Nephron progenitor cell (in vitro differentiated cells): ENCODE results near the gene SDR39U1.

Experiments
- DNase-seq: peaks from one replicate; pipeline ENCODE4 v3.0.0; 2021
- H3K27ac Mint-ChIP-seq: 2 replicates; pipeline ENCODE4 v1.8.0; 2021; ENCODE audit warnings: mild to moderate bottlenecking, moderate library complexity, mixed read lengths
- H3K27me3 Mint-ChIP-seq: 2 replicates; pipeline ENCODE4 v1.8.0; 2021; ENCODE audit warnings: mild to moderate bottlenecking, low read depth, mixed read lengths; ENCODE audit not compliant: poor library complexity
- H3K36me3 Mint-ChIP-seq: 2 replicates; pipeline ENCODE4 v1.8.0; 2021; ENCODE audit warnings: low read depth, mixed read lengths
- H3K4me1 Mint-ChIP-seq: 2 replicates; pipeline ENCODE4 v1.8.0; 2021; ENCODE audit warnings: mixed read lengths
- H3K4me3 Mint-ChIP-seq: 2 replicates; pipeline ENCODE4 v1.8.0; 2021; ENCODE audit warnings: mild to moderate bottlenecking, moderate library complexity, mixed read lengths
- H3K9me3 Mint-ChIP-seq: 2 replicates; pipeline ENCODE4 v1.8.0; 2021; ENCODE audit warnings: mild to moderate bottlenecking, moderate library complexity, mixed read lengths
- TF ChIP-seq, protein P1 (sequence below): fragments of 200-600 bp; sonication (generic); IDR thresholded peaks from 2 replicates; pipeline ENCODE4 v1.5.0; 2021; ENCODE audit warnings: antibody characterized with exemption

SDR39U1 gene

DNA sequence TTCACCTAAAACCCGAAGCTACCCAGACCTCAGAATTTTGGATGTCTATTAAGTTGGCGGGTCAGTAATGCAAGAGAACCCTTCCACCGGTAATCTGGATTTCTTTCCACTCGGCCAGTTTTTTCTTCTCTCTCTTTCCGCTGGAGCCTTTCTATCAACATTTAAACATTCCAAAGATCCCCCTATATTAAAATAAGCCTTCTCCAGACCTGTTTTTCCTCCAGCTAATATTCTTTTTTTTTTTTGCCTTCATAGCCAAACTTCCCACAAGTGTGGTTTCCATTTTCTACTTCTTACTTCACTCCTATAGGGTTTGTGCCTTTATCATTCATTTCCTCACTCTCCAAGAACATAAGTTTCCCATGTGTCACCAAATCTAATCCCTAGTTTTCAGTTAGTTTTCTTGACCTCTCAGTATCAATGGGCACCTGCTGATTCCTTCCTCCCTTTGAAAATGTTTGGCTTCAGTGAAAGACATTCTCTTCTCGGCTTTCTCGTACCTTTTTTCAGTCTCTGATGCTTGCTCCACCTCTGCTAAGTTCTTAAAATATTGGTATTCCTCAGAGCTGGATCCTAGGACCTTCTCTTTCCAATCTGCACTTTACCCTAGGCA lies 583 bp upstream of the SDR39U1 start:
- H3K4me3 Mint-ChIP-seq = peak overlapping the region; percentile 94
- peak overlapping the region; percentile 100 for H3K27ac Mint-ChIP-seq
- TF ChIP-seq, protein P1, sequence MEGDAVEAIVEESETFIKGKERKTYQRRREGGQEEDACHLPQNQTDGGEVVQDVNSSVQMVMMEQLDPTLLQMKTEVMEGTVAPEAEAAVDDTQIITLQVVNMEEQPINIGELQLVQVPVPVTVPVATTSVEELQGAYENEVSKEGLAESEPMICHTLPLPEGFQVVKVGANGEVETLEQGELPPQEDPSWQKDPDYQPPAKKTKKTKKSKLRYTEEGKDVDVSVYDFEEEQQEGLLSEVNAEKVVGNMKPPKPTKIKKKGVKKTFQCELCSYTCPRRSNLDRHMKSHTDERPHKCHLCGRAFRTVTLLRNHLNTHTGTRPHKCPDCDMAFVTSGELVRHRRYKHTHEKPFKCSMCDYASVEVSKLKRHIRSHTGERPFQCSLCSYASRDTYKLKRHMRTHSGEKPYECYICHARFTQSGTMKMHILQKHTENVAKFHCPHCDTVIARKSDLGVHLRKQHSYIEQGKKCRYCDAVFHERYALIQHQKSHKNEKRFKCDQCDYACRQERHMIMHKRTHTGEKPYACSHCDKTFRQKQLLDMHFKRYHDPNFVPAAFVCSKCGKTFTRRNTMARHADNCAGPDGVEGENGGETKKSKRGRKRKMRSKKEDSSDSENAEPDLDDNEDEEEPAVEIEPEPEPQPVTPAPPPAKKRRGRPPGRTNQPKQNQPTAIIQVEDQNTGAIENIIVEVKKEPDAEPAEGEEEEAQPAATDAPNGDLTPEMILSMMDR = no peak
- H3K36me3 Mint-ChIP-seq = peaks cover 43% of the 10 kb centered on the region
- peaks cover 4% of the 10 kb centered on the region for H3K9me3 Mint-ChIP-seq
- peaks cover 14% of the 10 kb centered on the region for H3K27me3 Mint-ChIP-seq
- no peak for DNase-seq
- peaks cover 30% of the 10 kb centered on the region for H3K4me1 Mint-ChIP-seq

DNA sequence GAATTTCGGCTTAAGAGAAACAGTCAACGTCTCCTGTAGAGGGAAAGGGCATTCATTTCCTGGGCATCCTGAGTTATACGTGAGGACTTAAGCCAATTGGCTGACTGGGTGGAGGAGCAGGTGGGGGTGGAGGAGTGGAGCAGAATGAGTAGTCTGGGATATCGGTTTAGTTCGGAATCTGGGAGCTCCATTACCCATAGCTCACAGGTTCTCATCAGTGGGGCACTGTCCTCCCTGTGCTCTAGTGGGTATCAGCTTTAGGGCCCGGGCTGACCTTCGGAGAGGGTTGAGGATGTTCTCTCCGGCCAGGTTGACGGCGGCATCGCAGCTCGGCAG lies 704 bp downstream of the SDR39U1 start:
- no peak for DNase-seq
- H3K36me3 Mint-ChIP-seq = peaks cover 43% of the 10 kb centered on the region
- TF ChIP-seq, protein P1 = no peak
- H3K4me3 Mint-ChIP-seq = peak overlapping the region; percentile 94
- peaks cover 38% of the 10 kb centered on the region for H3K4me1 Mint-ChIP-seq
- no peaks in the 10 kb centered on the region for H3K9me3 Mint-ChIP-seq
- peak overlapping the region; percentile 100 for H3K27ac Mint-ChIP-seq
- peaks cover 14% of the 10 kb centered on the region for H3K27me3 Mint-ChIP-seq

DNA sequence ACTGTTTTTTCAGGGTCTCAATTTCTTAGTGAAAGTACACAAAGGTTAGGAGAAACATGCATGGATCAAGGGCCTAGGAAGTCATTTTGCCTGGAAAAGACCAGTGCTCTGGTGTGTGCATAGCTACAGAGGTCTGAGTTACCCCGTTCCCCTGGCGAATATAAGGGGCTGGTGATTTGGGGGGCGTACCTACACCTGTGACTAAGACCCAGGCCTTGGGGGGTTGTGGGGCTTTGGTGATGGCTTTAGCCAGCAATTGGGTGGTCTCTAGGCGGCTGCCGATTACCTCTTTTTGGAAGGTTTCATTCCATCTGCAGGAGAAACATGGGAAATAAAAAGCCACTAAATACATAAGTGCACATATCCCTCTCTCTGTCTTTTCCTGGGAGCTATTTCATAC lies 1.1 kb downstream of the SDR39U1 start:
- TF ChIP-seq, protein P1 = no peak
- Mint-ChIP-seq H3K9me3 (no peaks in the 10 kb centered on the region), H3K27me3 (peaks cover 12% of the 10 kb centered on the region), H3K4me1 (peaks cover 42% of the 10 kb centered on the region), H3K27ac (peak overlapping the region; percentile 100), H3K4me3 (peak overlapping the region; percentile 94), H3K36me3 (peaks cover 47% of the 10 kb centered on the region)
- DNase-seq = no peak

DNA sequence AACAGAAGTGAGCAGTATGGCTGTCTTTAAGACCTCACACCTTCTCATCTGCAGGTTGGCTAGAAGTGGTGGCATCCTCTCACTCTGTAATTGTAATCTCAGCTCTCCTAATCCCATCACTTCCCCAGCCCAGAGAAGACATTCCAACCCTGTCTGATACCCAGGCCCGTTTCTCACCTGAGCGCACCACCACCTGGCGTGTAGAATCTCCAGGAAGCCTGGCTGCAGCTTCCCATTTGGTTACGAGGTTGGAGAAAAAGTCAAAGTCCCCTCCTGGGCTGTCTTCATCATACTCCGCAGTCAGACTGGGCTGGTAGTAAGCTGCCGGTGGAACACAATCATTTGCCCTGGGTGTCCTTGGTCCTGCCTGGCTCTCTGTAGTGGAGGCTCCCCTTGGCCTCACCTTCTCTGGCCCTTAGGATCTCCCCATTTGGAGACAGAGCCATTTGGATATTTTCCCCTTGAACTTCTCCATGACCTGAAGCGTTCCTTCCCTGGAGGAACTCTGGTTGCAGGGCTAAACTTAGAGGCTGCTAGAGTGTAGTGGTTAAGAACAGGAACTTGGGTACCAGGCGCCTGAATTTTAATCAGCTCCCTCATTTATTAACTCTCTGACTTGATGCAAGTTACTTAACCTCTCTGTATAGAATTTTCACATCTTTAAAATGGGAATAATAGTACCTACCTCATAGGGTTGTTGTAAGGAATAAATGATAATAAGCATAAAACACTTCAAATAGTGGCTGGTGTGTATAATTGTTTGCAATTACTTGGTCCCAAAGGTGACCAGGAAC lies 1.8 kb downstream of the SDR39U1 start:
- Mint-ChIP-seq H3K9me3 (no peaks in the 10 kb centered on the region), H3K27ac (no peak overlapping the region), H3K36me3 (peaks cover 43% of the 10 kb centered on the region), H3K4me3 (peak overlapping the region; percentile 94), H3K4me1 (peaks cover 43% of the 10 kb centered on the region), H3K27me3 (peaks cover 11% of the 10 kb centered on the region)
- no peak for DNase-seq
- TF ChIP-seq, protein P1 = no peak

DNA sequence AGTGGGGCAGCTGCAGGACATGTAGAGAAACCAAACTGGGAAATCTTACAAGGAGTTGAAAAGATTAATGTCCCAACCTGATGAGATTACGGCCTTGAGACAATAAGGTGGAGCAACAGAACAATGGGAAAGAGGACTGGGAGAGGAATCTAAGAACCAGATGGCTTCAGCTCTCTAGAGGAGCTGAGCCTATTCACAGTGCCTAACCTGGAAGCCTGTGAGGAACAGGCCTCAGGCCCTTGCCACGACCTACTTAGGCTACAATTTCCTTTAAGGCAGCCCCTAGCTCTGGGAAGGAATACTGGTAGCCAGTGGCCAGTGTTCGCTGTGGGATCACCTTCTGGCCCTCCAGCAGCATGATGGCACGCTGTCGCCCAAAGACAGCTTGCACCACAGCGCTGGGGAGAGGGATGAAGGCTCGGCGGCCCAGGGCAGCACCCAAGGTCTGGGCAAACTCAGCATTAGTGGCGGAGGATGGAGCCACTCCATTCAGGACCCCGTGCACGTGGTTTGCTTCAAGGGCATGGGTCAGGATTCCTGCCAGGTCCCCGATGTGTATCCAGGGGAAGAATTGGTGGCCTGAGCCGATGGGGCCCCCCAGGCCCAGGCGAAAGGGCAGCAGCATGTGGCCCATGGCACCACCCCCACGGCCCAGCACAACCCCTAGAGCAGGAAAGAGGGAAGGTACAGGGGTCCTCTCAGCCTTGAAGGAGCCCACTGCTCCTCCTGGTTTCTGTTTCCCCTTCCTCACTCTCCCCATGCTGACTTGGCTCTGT lies 2.6 kb downstream of the SDR39U1 start:
- H3K9me3 Mint-ChIP-seq = no peaks in the 10 kb centered on the region
- no peak overlapping the region for H3K4me3 Mint-ChIP-seq
- H3K4me1 Mint-ChIP-seq = peaks cover 43% of the 10 kb centered on the region
- peak overlapping the region; percentile 60 for H3K27ac Mint-ChIP-seq
- DNase-seq = no peak
- peaks cover 37% of the 10 kb centered on the region for H3K36me3 Mint-ChIP-seq
- TF ChIP-seq, protein P1 = no peak
- peaks cover 10% of the 10 kb centered on the region for H3K27me3 Mint-ChIP-seq
